K562 treated with DMSO at 1 percent for 48 hours (cell line): ENCODE data around the gene APMAP. TPM values are rescaled to one million over a fixed set of nuclear protein-coding genes. Genes with fewer than 3 reads are reported as not detected.

Source experiments
- total RNA-seq: library from RNA; unstranded; fragments of 300-600 nt; gene quantifications from 2 replicates; pipeline ENCODE4 v1.2.3, GENCODE V29; 2022; ENCODE audit warnings: low replicate concordance; ENCODE audit errors: extremely low read depth

Gene APMAP, protein sequence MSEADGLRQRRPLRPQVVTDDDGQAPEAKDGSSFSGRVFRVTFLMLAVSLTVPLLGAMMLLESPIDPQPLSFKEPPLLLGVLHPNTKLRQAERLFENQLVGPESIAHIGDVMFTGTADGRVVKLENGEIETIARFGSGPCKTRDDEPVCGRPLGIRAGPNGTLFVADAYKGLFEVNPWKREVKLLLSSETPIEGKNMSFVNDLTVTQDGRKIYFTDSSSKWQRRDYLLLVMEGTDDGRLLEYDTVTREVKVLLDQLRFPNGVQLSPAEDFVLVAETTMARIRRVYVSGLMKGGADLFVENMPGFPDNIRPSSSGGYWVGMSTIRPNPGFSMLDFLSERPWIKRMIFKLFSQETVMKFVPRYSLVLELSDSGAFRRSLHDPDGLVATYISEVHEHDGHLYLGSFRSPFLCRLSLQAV
- total RNA-seq: not detected in 2 replicates

DNA sequence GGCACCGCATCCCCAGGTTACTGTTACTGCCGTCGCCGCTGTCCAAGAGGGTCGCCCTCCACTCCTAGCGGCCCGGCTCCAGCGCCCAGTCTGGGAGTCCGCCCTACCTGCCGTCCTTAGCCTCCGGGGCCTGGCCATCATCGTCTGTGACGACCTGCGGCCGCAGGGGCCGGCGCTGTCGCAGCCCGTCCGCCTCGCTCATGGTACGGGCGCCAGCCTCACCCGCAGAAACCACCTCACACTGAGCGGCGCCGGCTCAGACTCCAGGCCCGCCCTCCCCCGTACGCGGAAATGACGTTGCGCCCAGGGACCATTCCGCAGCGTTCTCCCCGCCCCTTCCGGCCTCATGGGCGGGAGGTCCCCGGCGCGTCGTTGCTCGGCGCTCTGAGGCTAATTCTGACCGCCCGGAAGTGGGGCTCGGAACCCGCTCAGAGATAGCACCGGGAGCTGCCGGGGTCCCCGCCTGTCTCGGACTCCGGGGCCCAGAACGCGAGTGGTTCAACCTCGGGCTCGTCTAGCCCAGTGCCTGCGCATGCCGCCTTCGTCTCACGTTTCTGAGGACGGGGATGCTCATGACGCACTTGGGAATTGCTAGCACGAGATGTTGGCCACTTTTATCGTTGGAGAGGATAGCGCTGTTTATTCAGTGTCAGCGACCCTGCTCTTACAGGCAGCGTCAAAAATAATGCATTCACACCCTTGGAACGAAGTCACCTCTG is at the start of gene APMAP:
APMAP (minus strand) TSS at position 265 of the 719 bp plus-strand sequence; CDS start at position 202, 63 bp downstream.

DNA sequence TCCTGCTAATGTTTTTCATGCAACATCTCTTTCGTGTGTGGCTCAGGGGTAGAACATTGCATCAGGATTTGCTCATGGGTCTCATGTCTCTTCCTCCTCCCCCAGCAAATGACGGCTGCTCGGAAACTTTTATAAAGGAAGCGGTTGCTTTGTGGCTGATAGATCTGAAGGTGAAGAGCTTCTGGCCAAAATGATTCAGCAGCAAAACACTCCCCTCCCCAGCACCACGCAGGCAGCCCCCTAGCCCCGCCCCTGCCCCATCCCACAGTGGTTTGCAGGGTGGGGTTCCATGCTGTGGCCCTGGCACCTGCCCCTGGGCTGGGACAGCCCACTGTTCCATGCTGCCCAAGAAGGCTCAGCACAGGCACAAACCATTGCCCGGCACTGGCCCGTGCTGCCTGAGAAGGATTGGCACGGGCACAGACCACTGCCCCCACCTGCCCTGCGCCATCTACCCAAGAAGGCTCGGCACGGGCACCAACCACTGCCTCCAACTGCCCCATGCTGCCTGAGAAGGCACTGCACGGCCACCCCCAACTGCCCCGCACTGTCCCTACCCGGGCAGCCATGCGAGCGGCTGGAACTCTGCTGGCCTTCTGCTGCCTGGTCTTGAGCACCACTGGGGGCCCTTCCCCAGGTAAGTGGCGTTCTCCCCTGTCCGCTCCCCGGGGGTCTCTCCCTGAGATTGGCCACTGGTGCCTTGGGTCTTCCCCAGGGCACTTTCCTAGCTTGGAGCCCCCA is 43.4 kb downstream of the APMAP start, which contains the start of gene CST7:
CST7 (plus strand) TSS at position 331 of the 741 bp plus-strand sequence; CDS start at position 568, 237 bp downstream.

Other genes starting within 250 kb of the APMAP start
- gene CST7, start 43.5 kb downstream of the APMAP start, total RNA-seq: not detected in 2 replicates
- not detected in 2 replicates for gene ACSS1, start 65.4 kb upstream of the APMAP start, total RNA-seq
- gene VSX1, start 89.4 kb upstream of the APMAP start, total RNA-seq: not detected in 2 replicates
- gene ENTPD6, start 203.0 kb upstream of the APMAP start, total RNA-seq: not detected in 2 replicates